NCI-H748 treated with DMSO at 0.1 percent for 48 hours (cell line): ENCODE data around the gene CYP4F11.
"Not testable (repeated sequence)": the region's sequence is repeated elsewhere in the genome, so short reads cannot be mapped to it uniquely, and the experiment has no call there.

Source experiments
- DNase-seq: peaks from one replicate; lab custom pipeline; 2025; lab: John Stamatoyannopoulos, UW

CYP4F11 gene

GRCh38 chr19:15874821-15875474, 59.4 kb downstream of the CYP4F11 start:
- DNase-seq: no peak

GRCh38 chr19:15873771-15874170, 60.6 kb downstream of the CYP4F11 start:
- not testable (repeated sequence) for DNase-seq

DNA sequence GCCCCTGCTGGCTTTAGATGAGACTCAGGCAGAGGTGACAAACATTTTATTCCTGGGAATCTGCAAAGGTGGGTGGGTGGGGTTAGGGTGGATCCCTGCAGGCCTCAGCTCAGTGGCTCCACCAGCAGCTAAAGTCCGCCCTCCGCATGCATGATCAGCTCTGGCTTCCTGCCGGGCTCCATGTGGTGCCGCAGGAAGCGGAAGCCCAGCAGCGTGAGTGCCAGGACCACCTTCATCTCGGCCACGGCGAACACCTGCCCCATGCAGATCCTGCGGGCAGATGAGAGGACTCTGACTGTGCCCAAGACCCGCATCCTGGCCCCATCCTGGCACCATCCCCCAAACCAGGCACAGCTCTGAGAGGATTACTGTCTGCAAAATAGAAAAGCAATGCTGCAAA, 62.8 kb downstream of the CYP4F11 start:
- no peak for DNase-seq

GRCh38 chr19:15869873-15870272, 64.5 kb downstream of the CYP4F11 start:
- DNase-seq: no peak

DNA sequence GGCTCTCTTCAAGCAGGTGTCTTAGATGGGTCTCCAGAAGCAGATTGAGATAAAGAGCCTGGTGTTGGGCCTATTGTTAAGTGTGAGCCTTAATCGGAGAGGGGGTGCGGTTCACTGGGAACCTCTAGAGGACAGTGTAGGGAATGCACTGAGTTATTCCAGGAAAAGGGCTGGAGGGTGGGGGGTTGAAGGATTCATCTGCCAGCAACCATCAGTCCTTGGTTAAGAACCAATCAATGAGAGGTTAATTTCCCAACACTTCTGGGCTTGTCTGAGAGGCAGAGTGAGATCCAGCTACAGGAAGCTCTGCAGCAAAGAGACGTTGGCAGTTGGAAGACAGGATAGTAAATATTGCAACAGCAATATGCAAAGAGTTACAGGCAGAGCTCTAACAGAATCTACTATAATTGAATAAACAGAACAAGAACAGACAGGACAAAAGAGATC, 65.2 kb downstream of the CYP4F11 start:
- no peak for DNase-seq

- no peak for DNase-seq
Measured at GRCh38 chr19:15866636-15867035, 67.7 kb downstream of the CYP4F11 start.

DNA sequence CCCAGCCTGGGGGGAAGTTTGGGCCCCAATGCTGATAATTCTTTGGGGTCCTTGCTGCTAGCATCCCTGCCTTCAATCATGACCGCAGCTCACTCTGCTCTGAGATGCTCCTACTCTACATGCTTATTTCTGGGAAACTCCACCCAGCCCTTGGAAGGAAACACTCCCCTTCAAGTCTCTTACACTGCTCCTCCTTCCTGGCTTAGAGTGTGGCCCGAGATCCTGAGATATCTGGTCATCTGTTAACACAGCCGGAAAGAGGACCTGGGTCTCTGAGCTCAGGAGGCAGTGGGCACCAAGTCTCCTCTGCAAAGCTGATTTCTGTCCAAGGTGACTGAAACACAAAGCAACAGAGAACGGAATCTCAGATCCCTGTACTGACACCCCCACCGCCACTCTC, 69.5 kb downstream of the CYP4F11 start:
- DNase-seq: no peak

DNA sequence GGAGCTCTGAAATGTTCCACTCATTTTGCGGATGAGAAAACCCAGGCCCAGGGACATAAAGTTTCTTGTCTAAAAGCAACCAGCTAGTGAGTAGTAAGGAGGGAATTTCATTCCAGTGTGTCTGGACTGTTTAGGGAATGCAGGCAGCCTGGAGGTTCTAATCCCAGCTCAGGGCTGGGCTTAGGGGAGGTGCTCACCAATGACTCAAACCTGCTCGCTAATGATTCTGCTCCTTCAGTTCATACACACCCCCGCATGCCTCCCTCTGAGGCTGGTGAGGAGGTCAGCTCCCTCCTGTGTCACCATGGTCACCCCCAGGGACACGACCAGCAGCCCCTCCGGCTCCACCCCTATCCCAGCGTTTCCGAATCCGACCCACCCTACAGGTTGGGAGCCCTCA, 71.1 kb downstream of the CYP4F11 start:
- no peak for DNase-seq

DNA sequence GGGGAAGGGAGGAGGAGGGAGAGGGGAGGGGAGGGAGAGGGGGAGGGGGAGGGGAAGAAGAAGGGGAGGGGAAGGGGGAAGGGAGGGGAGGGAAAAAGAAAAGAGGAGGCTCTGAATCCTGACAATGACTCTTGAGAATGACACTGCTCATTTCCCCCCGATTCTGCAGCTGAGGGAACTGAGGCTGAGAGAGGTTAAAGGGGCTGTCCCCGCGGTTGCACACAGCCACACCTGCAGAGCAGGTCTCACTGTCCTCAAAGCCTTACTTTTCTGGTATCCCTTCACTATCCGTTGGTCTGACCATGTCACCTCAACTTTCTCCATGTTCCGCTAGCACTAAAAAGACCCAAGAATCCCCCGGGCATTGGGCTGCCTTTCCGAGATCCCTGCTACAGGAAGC, 71.9 kb downstream of the CYP4F11 start:
- no peak for DNase-seq
